ENCODE results near the gene KIF19. TPM values are rescaled to one million over a fixed set of nuclear protein-coding genes. Genes with fewer than 3 reads are reported as not detected.

The KIF19 gene
- total and polyA plus RNA-seq, 2 of the 4 experiments (the other 2 are of a cell fraction): not detected

GRCh38 chr17:74289688-74290087, 36.3 kb upstream of the KIF19 start:
- no peak overlapping the region for H2AK5ac ChIP-seq (ENCODE audit: low read depth, low read length)
- BruUV-seq (replicated peaks): no TSS peak
- H2BK20ac ChIP-seq (ENCODE audit: low read depth, low read length): no peak overlapping the region
- dilution Hi-C loops (cut with HindIII; ENCODE audit: low sequenced_read_pairs, unreplicated experiment) (no loop called here), intact Hi-C loops (cut with micrococcal nuclease) (no loop called here), in situ Hi-C loops (cut with MboI; ENCODE audit: low sequenced_read_pairs) (no loop called here)
- H3K4me3 ChIP-seq (ENCODE audit: insufficient read depth, low read depth, low read length): no peak overlapping the region
- H3K23ac ChIP-seq (ENCODE audit: low read depth, low read length): no peak overlapping the region
- no peak overlapping the region for H2BK15ac ChIP-seq (ENCODE audit: low read depth, low read length)
- ChIA-PET POLR2A (ENCODE audit: unreplicated experiment) (no interaction called here), CTCF (no interaction called here)
- H3K4me2 ChIP-seq (ENCODE audit: low read depth, low read length): no peak overlapping the region
- H3K14ac ChIP-seq (replicated peaks; ENCODE audit: low read depth, low read length): no peak overlapping the region
- no peak overlapping the region for H2BK120ac ChIP-seq (ENCODE audit: low read depth, low read length)
- H3K27ac ChIP-seq (ENCODE audit: insufficient read depth, low read length): no peak overlapping the region
- no peak overlapping the region for H2AK9ac ChIP-seq (replicated peaks; ENCODE audit: low read depth, low read length, poor library complexity)
- no peaks in the 10 kb centered on the region for H4K20me1 ChIP-seq (ENCODE audit: insufficient read depth, low read length)
- no peak overlapping the region for H3K56ac ChIP-seq (ENCODE audit: extremely low read depth, insufficient read depth, low read length)
- no peak overlapping the region for H4K5ac ChIP-seq (ENCODE audit: low read depth, low read length)
- no peak overlapping the region for H4K8ac ChIP-seq (ENCODE audit: low read depth in 2 of 2, low read length in 2 of 2)
- H3K27me3 ChIP-seq (ENCODE audit: control insufficient read depth, insufficient read depth, low read length): no peaks in the 10 kb centered on the region
- H3K9me1 ChIP-seq (ENCODE audit: insufficient read depth, low read length): no peaks in the 10 kb centered on the region
- DNase-seq (no peak), ATAC-seq (ENCODE audit: low read depth) (no peak)
- no peak overlapping the region for H3K4ac ChIP-seq (ENCODE audit: low read depth, low read length)
- no peak overlapping the region for H3K9ac ChIP-seq (ENCODE audit: low read depth, low read length)
- no peaks in the 10 kb centered on the region for H3K9me3 ChIP-seq (ENCODE audit: control insufficient read depth, insufficient read depth, low read length)
- no peak overlapping the region for H2BK5ac ChIP-seq (ENCODE audit: low read depth, low read length, poor library complexity, severe bottlenecking)
- no peaks in the 10 kb centered on the region for H3K79me1 ChIP-seq (ENCODE audit: low read depth in 1 of 2, low read length in 2 of 2)
- H4K91ac ChIP-seq (ENCODE audit: insufficient read depth, low read depth, low read length): no peak overlapping the region
- no peaks in the 10 kb centered on the region for H3K36me3 ChIP-seq (ENCODE audit: control insufficient read depth, insufficient read depth, low read length)
- WGBS, 2 experiments (ENCODE audit: extremely low coverage in 2 of 2, insufficient read length in 1 of 2): 60% methylated on average over 2 of the region's 11 CpGs; no CpG with 5 or more reads in 1 of the 2 experiments
- no peaks in the 10 kb centered on the region for H3K4me1 ChIP-seq (ENCODE audit: control insufficient read depth, insufficient read depth, low read length)
- no peak overlapping the region for H2AFZ ChIP-seq (replicated peaks; ENCODE audit: low read length, poor library complexity)
- no peak overlapping the region for H3K18ac ChIP-seq (ENCODE audit: low read depth, low read length)
- TF ChIP-seq FOS (IDR thresholded peaks at IDR 0.05; ENCODE audit: low read depth, low read length): no peak
